Omental fat pad (tissue), 4 donors: ENCODE data around the gene CDC42EP4. TPM values are rescaled to one million over a fixed set of nuclear protein-coding genes. Genes with fewer than 3 reads are reported as not detected.

ENCODE experiments used
- ATAC-seq: fragments of 150-250 bp; one replicate; pipeline ENCODE4 v1.9.1; 2016; ENCODE audit warnings: mild to moderate bottlenecking, moderate library complexity; ENCODE audit not compliant: low FRiP score
- DNase-seq: peaks from one replicate; pipeline ENCODE4 v3.0.0-alpha.2; 2019; ENCODE audit warnings: low spot score
- CTCF ChIP-seq, 3 donors: fragments of 450-650 bp; IDR thresholded peaks; one replicate each; pipeline ENCODE4 v1.5.1; 2016 to 2017; ENCODE audit warnings: antibody characterized with exemption in 3 of 3, mild to moderate bottlenecking in 3 of 3, moderate library complexity in 2 of 3
- total RNA-seq, 4 donors: library from RNA; depleted of rRNA; stranded (reverse); fragments of >200 nt; gene quantifications; one replicate each; pipeline ENCODE4 v1.1.0, GENCODE V29; 2016

CDC42EP4 gene
- total RNA-seq, 4 donors from 2014 or later: 137 to 224 (median 181) TPM

GRCh38 chr17:73234736-73235135 is 77.1 kb downstream of the CDC42EP4 start:
- no peak for TF ChIP-seq CTCF (IDR thresholded peaks at IDR 0.05)
- ATAC-seq (no peak), DNase-seq (no peak)

Other genes starting within 250 kb of the CDC42EP4 start
- 10 to 100 TPM; 18.8 to 42.4 (median 31.3) TPM for gene SLC39A11, start 219.3 kb downstream of the CDC42EP4 start, total RNA-seq
- 1 to 10 TPM; 1.9 to 3.9 (median 3.6) TPM for gene SSTR2, start 147.0 kb downstream of the CDC42EP4 start, total RNA-seq
- 10 to 100 TPM; 17.0 to 40.5 (median 23.7) TPM for gene COG1, start 118.9 kb downstream of the CDC42EP4 start, total RNA-seq
- under 1 TPM in 1 of 4 donors, not detected in 3; 0.65 TPM for gene CPSF4L, start 50.1 kb downstream of the CDC42EP4 start, total RNA-seq